HG02852 (cell line): ENCODE data around the gene HMGB1.
A peak's percentile ranks its signal among the peaks of the same experiment; 100 is the strongest.

Experiments
- ATAC-seq: cut with Tn5 transposase; IDR thresholded peaks from one replicate; pipeline ENCODE4 v1.9.1; 2021; ENCODE audit warnings: mild to moderate bottlenecking, moderate library complexity; ENCODE audit not compliant: unreplicated experiment

HMGB1 gene

DNA sequence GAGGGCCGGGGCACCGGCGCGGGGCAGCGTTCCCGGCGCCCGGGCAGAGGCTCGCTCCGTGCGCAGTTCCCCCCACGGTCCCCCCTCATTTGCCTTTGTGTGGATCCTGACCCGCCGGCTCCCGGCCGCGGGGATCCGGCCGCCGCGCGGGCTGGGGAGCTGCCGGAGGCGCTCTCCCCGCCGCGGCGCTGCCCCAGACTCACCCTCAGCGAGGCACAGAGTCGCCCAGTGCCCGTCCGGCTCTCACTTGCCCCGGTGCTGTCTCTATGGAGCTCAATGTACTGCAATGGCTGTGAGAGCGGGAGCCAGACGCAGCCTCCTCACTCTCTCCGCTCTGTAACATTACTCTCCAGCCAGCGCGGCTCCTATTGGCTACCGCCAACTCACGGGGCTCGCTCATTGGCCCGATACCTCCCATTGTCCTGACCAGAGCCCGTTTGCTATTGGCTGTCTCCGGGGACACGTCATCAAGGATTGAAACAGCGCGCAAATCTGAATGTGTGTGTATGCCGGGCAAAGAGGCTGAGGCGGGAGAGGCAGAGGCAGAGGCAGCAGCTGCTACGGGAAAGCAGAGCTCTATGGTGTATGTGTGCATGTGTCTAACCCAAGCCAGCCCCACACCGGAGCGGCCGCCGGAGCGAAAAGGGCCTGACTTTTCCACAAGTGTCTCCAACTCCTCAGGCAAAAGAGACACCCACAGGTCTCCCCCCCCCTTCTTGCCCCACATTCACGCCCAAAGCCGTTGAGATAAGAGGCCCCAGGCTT is at the start of gene HMGB1:
Gene HMGB1, minus strand, starts transcription at position 344 of the 765 bp plus-strand sequence. CDS start 2,256 bp downstream, outside the sequence.
- ATAC-seq, result peak; percentile 85

DNA sequence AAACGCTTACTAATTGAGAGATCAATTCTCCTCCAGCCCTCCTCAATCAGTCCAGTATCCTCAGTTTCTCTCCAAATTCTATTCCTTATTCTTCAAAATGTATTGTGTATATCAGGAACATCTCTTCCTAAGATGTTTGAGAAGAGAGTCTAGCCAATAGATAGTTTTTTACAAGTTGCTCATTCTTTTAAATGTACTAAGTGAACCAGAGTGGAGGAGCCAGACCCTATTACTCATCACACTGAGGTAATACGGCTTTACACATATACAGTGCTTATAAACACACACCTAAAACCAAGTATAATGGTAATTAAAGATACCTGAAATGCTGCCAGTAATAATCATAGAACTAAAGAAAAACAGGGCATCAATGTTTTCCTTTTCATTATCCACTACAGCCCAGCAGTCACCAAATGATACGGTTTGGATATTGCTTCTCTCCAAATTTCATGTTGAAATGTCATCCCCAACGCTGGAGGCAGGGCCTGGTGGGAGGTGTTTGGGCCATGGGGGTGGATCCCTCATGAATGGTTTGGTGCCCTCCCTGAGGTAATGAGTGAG is 45.2 kb upstream of the HMGB1 start:
- no peak for ATAC-seq

GRCh38 chr13:30510091-30510490 is 44.4 kb upstream of the HMGB1 start:
- ATAC-seq, result no peak

DNA sequence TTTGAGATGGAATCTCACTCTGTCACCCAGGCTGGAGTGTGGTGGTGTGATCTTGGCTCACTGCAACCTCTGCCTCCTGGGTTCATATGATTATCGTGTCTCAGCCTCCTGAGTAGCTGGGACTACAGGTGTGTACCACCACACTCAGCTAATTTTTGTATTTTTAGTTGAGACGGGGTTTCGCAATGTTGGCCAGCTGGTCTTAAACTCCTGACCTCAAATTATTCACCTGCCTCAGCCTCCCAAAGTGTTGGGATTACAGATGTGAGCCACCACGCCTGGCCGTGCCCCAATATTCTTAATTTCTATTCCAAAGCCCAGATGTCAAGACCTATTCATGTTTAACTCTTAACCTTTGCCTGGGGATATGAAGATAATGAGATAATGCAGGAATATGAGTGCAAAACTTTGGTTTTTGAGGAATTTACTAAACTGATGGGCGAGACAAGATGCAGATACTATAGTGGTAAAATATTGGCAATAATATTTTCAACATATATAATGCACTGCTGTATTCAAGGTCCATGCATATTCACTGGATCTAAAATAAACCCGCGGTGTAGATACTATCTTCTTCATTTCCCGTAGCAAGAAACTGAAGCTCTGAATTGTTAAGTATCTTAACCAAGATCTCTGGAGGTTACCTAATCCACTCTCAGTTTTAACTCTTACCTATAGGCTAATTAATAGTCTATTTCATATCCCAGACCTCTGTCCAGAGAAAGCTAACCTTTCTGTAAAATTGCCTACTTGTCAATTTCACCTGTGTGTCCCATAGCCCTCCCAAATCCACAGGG is 43.7 kb upstream of the HMGB1 start:
- no peak for ATAC-seq

DNA sequence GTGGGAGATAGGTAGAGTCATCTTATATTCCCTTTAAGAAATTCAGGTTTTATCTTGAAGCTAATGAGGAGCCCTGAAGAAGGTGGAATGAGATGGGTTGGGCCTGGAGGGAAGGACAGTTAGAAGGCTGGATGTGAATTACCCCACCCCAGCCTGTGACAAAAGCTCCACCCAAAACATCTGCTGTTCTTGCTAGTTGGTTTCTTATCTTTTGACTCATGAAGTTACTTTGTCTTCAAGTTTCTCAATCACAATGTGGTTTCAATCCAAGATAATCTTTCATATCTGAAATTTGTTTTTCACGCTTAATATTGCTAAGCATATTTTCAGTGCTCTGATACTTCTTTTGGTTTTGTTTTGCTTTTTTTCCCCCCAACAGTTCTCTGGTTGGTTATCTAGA is 38.3 kb upstream of the HMGB1 start:
- peak; percentile 86 for ATAC-seq

DNA sequence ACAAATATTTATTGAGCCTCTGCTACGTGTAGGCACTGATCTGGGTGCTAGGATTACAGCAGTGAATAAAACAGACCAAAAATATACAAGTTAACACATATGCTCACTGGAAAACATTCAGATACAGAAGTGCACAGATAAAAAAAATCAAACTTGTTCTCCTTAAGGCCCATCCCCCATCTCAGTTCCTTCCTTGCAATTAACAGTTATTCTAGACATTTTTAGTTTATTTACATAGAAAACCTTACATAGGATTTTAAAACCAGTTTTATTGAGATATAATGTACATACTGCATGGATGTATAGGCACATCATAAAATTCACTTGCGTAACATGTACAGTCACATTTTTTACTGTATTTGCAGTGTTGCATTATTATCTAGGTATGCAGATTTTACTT is 36.5 kb upstream of the HMGB1 start:
- no peak for ATAC-seq

DNA sequence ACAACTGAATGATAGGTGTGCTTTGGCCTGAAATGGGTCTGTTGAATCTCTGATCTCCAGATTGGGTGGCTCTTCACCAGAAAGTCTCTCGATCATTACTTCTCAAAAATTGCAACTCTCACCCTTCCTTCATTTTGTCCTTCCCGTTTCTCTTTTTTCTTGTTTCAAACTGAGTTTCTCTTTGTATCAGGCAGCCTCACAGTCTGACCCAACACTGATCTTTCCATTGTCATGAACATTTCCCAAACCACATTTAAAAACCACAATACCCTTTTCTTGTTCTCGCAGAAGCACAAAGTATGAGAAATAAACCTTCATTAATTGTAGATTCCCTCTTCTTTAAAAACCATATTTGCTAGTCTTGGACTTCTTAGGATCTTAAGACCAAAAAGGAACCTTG is 33.6 kb upstream of the HMGB1 start:
- no peak for ATAC-seq

GRCh38 chr13:30496147-30496546 is 30.4 kb upstream of the HMGB1 start:
- no peak for ATAC-seq

DNA sequence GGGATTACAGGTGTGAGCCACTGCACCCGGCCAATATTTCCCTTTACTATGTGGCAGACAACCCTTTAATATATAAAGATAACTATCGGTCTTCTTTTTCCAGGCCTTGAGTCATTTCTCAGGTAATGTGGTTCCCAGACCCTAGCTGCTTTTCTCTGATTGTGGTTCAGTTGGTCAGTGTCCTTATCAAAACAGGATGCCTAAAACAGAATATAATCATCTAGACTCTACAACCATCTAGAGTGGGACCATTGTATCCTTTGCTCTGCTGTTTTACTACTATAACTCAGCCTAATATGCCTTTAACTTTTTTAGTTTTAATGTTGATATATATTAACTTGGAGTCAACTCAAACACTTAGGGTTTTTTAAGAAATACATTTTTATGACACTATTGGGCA is 30.0 kb upstream of the HMGB1 start:
- no peak for ATAC-seq

DNA sequence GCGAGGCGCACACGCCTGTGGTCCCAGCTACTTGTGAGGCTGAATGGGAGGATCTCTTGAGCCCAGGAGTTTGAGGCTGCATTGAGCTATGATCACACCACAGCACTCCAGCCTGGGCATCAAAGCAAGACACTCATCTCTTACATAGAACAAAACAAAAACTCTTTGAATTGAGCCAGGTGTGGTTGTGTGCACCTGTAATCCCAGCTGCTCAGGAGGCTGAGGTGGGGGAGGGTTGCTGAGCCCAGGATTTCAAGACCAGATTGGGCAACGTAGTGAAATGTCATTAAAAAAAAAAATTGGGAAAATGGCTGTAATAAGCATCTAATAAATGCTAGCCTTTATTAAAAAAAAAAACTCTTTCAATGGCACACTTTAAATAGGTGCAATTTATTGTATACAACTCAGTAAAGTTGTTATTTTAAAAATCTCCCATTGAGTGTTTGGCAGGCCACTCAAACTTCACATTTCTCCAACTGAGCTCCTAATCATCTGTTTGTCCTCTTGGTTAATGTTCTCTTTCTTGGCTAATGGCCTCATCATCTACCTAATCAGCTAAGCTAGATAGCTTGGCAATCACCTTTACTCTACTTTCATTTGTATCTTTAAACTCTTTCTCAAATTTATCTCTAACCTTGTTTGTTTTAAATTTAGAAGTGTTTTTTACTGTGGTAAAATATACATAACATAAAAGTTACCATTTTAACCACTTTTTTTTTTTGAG is 28.1 kb upstream of the HMGB1 start:
- ATAC-seq, result no peak

DNA sequence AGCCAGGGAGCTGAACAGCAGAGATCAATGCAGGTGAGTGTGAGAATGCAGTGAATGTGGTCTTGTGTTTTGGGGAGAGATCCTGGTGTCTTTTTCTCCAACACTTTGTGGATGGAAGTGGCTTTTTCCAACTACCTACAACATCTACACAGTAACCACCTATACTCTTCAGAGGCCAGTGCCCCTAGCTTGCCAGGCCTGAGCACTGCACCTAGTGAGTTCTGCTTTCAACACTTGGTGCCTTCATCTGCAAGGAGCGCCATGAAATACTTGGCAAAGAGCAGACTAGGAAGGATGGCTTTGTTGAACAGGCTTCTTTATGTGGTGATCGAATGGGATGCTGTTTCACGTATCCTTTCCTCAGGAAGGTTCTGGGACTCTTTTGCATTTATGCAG is 21.3 kb upstream of the HMGB1 start:
- no peak for ATAC-seq

DNA sequence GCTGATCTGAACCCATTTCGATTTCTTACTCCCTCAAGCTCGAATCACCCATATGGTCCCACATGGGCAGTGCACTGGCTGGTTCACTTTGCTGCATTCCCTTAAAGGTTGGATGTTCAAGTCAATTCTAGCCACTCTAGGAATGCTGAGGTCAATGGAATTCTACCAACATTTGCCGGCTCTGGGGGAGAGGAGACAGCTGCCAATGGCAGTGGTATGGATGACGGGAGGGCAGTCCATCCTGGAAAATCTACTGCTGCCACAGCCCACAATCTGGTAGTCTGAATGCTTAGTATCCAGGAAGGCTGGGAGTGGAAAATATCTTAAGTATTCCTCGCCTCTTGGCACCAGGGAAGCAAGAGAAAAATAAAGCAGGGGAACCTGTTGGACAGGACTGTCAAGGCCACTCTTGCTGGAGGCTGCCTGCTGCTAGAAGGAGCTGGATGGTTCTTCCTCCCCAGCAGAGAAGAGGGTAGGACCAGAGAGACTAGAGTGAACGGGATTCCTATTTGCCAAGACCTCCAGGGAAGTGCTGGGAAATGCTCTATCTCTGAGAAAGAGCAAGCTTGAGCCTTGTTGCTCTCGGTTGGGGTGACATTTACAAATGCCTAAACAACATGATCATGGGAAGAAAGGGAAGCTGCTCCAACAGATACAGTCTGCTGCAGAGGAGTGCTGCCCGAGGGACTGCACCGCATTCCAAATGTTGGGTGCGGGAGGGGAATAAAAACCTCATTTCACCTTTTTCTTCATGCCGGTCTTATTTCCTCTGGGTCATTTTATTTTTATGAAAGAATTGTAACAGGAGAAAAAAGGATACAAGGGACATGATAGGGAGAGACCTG is 20.7 kb upstream of the HMGB1 start:
- ATAC-seq, result no peak

GRCh38 chr13:30481241-30481760 is 15.6 kb upstream of the HMGB1 start:
- ATAC-seq, result no peak

- no peak for ATAC-seq
These were observed 14.7 kb upstream of the HMGB1 start for GRCh38 chr13:30480292-30480950.

DNA sequence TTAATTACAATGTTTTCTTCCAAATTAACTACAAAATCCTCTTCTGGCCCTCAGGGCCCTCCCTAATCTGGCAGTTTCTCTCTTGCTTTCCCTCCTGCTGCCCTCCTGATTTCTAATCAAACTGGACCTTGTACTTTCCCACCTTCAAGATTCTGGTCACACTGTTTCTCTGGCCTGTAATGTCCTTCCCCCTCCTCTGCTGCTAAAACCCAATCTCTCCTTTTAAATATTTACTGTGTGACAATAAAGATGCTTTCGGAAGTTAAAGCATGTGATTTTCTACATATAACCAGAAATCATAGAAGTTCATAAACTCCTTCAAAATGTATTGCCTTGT is 14.1 kb upstream of the HMGB1 start:
- no peak for ATAC-seq

GRCh38 chr13:30479154-30479882 is 13.6 kb upstream of the HMGB1 start:
- no peak for ATAC-seq

- ATAC-seq, result peak; percentile 94
These were observed 11.8 kb upstream of the HMGB1 start for GRCh38 chr13:30477346-30478195.

GRCh38 chr13:30473675-30474074 is 7.9 kb upstream of the HMGB1 start:
- no peak for ATAC-seq
